Endothelial cell (in vitro differentiated cells): Measurements from ENCODE around the gene ODAD2. TPM values are rescaled to one million over a fixed set of nuclear protein-coding genes. Genes with fewer than 3 reads are reported as not detected.

Source experiments
- DNase-seq: peaks from one replicate; pipeline ENCODE4 v3.0.0; 2021; ENCODE audit warnings: low spot score
- H3K27ac Mint-ChIP-seq: one replicate; pipeline ENCODE4 v1.8.0; 2021; ENCODE audit warnings: mixed read lengths, inconsistent platforms; ENCODE audit not compliant: unreplicated experiment
- H3K27me3 Mint-ChIP-seq: one replicate; pipeline ENCODE4 v1.8.0; 2021; ENCODE audit warnings: mild to moderate bottlenecking, moderate library complexity, mixed read lengths, inconsistent platforms; ENCODE audit not compliant: unreplicated experiment
- H3K36me3 Mint-ChIP-seq: one replicate; pipeline ENCODE4 v1.8.0; 2021; ENCODE audit warnings: mild to moderate bottlenecking, low read depth, mixed read lengths, inconsistent platforms; ENCODE audit not compliant: unreplicated experiment
- H3K4me1 Mint-ChIP-seq: one replicate; pipeline ENCODE4 v1.8.0; 2021; ENCODE audit warnings: mild to moderate bottlenecking, mixed read lengths, inconsistent platforms; ENCODE audit not compliant: unreplicated experiment
- H3K4me3 Mint-ChIP-seq: one replicate; pipeline ENCODE4 v1.8.0; 2021; ENCODE audit warnings: mild to moderate bottlenecking, mixed read lengths, inconsistent platforms; ENCODE audit not compliant: unreplicated experiment
- H3K9me3 Mint-ChIP-seq: one replicate; pipeline ENCODE4 v1.8.0; 2021; ENCODE audit warnings: mixed read lengths, inconsistent platforms; ENCODE audit not compliant: unreplicated experiment
- CTCF ChIP-seq: fragments of 200-600 bp; sonication (generic); IDR thresholded peaks from one replicate; pipeline ENCODE4 v1.5.0; 2021; ENCODE audit warnings: antibody characterized with exemption; ENCODE audit not compliant: unreplicated experiment
- total RNA-seq: library from RNA; stranded (reverse); fragmentation: NEBNext Ultra II Directional; extraction: Animal tissue kit (Norgen Biotek cat#: 25700); gene quantifications from one replicate; pipeline ENCODE4 v1.2.1, GENCODE V29; 2021; ENCODE audit not compliant: unreplicated experiment

ODAD2 gene
- total RNA-seq, 1 donor from 2014 or later = 3.9 TPM

- H3K36me3 Mint-ChIP-seq = no peaks in the 10 kb centered on the region
- no peak for TF ChIP-seq CTCF
- H3K27ac Mint-ChIP-seq = no peak overlapping the region
- H3K4me1 Mint-ChIP-seq = peaks cover 2% of the 10 kb centered on the region
- DNase-seq = no peak
- no peaks in the 10 kb centered on the region for H3K9me3 Mint-ChIP-seq
- H3K27me3 Mint-ChIP-seq = no peaks in the 10 kb centered on the region
- H3K4me3 Mint-ChIP-seq = no peak overlapping the region
Observed at GRCh38 chr10:27820637-27821036, 178.2 kb downstream of the ODAD2 start.

GRCh38 chr10:27819781-27820531 lies 178.9 kb downstream of the ODAD2 start:
- Mint-ChIP-seq H3K4me1 (peaks cover 2% of the 10 kb centered on the region), H3K9me3 (no peaks in the 10 kb centered on the region), H3K4me3 (no peak overlapping the region), H3K27me3 (no peaks in the 10 kb centered on the region), H3K27ac (no peak overlapping the region), H3K36me3 (no peaks in the 10 kb centered on the region)
- TF ChIP-seq CTCF = no peak
- DNase-seq = no peak

- no peaks in the 10 kb centered on the region for H3K36me3 Mint-ChIP-seq
- H3K27me3 Mint-ChIP-seq = no peaks in the 10 kb centered on the region
- H3K4me1 Mint-ChIP-seq = peaks cover 2% of the 10 kb centered on the region
Observed at GRCh38 chr10:27816320-27816719, 182.6 kb downstream of the ODAD2 start.

GRCh38 chr10:27815846-27816245 lies 183.0 kb downstream of the ODAD2 start:
- H3K9me3 Mint-ChIP-seq = no peaks in the 10 kb centered on the region
- no peak overlapping the region for H3K4me3 Mint-ChIP-seq
- peaks cover 2% of the 10 kb centered on the region for H3K4me1 Mint-ChIP-seq
- DNase-seq = no peak
- no peaks in the 10 kb centered on the region for H3K27me3 Mint-ChIP-seq
- H3K27ac Mint-ChIP-seq = no peak overlapping the region
- no peaks in the 10 kb centered on the region for H3K36me3 Mint-ChIP-seq
- TF ChIP-seq CTCF = no peak

More at GRCh38 chr10:27816320-27816719, 182.6 kb downstream of the ODAD2 start:
- Mint-ChIP-seq H3K27ac (no peak overlapping the region), H3K9me3 (no peaks in the 10 kb centered on the region), H3K4me3 (no peak overlapping the region)
- DNase-seq = no peak
- TF ChIP-seq CTCF = no peak

- DNase-seq = no peak
- no peak for TF ChIP-seq CTCF
- no peak overlapping the region for H3K4me3 Mint-ChIP-seq
Observed at GRCh38 chr10:27815261-27815660, 183.6 kb downstream of the ODAD2 start.

More at GRCh38 chr10:27815261-27815660, 183.6 kb downstream of the ODAD2 start:
- Mint-ChIP-seq H3K9me3 (no peaks in the 10 kb centered on the region), H3K36me3 (no peaks in the 10 kb centered on the region), H3K27ac (no peak overlapping the region), H3K27me3 (no peaks in the 10 kb centered on the region), H3K4me1 (peaks cover 2% of the 10 kb centered on the region)
